Fibroblast of the aortic adventitia (primary cell): Measurements from ENCODE around the gene ATXN7. TPM values are rescaled to one million over a fixed set of nuclear protein-coding genes. Genes with fewer than 3 reads are reported as not detected.

Experiments used
- DNase-seq: peaks from one replicate; pipeline ENCODE4 v3.0.0-alpha.2; 2010; ENCODE audit warnings: low read depth
- H3K4me3 ChIP-seq: 2 replicates; pipeline ENCODE4 v1.5.1; 2011; ENCODE audit warnings: low read depth, mild to moderate bottlenecking, control low read depth, low read length, moderate library complexity
- CTCF ChIP-seq: IDR thresholded peaks from 2 replicates; pipeline ENCODE4 v1.5.1; 2011; ENCODE audit warnings: mild to moderate bottlenecking, low read length, control low read depth, inconsistent platforms; ENCODE audit not compliant: insufficient read depth
- total RNA-seq: library from RNA; depleted of rRNA; stranded (reverse); fragments of >200 nt; gene quantifications from 2 replicates; pipeline ENCODE4 v1.2.3, GENCODE V29; 2012; ENCODE audit warnings: low replicate concordance

Gene ATXN7
- 8.6 and 21.0 TPM in 2 replicates for total RNA-seq

DNA sequence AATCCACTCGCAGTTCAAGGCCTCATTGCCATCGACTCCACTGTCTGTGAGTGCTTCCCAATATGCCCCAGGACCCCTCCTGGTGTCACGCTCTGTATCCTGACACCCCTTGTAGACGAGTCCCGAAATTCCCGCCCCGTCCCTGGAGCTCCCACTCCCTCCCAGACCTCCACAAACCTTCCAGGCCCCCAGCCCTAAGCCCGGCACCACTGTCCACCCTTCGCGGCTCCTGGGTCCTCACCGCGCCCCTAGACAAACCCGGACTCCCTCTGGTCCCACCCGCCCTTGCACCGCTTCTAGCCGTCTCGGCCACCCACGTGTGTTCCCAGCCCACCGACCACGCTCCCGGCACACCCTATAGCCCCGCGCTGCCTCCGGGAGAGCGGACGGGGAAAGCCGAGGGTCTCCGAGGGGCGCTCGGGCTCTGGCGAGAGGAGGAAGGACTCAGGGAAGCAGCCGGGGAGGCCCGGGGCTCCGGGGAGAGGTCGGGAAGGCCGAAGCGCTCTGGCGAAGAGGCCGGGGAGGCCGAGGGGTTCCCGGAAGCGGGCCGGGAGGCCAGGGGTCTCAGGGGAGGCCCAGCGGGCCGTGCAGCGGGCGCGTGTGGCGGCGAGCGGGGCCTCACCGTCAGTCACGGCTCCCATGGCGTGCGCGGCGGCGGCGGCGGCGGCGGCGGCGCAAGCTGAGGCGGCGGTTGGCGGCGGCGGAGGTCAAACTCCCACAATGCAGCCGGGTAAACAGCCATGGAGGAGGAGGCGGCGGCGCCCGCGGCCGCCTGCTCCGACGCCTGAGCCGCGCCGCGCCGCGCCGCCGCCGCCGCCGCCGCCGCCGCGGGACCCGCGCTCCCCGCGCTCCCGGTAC, at the start of gene ATXN7, which contains the start of gene THOC7:
Gene ATXN7 (plus strand): TSS at position 718 of the 858 bp plus-strand sequence. CDS start 48,732 bp downstream, outside the sequence.
Gene THOC7 (minus strand): TSS at position 656 of the 858 bp plus-strand sequence. CDS start 15 bp downstream, at position 641.
- H3K4me3 ChIP-seq, result peak within 1 kb of the TSS; percentile 83
- peak; percentile 39 for DNase-seq
- no peak for TF ChIP-seq CTCF

- no peak for TF ChIP-seq CTCF
- peak; percentile 27 for DNase-seq
- H3K4me3 ChIP-seq, result no peak overlapping the region
Observed at GRCh38 chr3:63814237-63814636, 49.4 kb upstream of the ATXN7 start.

GRCh38 chr3:63817225-63817624, 46.4 kb upstream of the ATXN7 start:
- DNase-seq, result no peak
- no peak overlapping the region for H3K4me3 ChIP-seq
- TF ChIP-seq CTCF, result no peak

- peak; percentile 80 for TF ChIP-seq CTCF
- peak; percentile 79 for DNase-seq
- H3K4me3 ChIP-seq, result no peak overlapping the region
Observed at GRCh38 chr3:63818282-63819150, 45.2 kb upstream of the ATXN7 start.

GRCh38 chr3:63819151-63819398, 44.6 kb upstream of the ATXN7 start, which contains the start of gene C3orf49:
Gene C3orf49, plus strand, starts transcription at chr3:63819299. Its CDS starts 173 bp downstream, at chr3:63819472.
- no peak for TF ChIP-seq CTCF
- H3K4me3 ChIP-seq, result no peak within 1 kb of the TSS
- DNase-seq, result no peak

DNA sequence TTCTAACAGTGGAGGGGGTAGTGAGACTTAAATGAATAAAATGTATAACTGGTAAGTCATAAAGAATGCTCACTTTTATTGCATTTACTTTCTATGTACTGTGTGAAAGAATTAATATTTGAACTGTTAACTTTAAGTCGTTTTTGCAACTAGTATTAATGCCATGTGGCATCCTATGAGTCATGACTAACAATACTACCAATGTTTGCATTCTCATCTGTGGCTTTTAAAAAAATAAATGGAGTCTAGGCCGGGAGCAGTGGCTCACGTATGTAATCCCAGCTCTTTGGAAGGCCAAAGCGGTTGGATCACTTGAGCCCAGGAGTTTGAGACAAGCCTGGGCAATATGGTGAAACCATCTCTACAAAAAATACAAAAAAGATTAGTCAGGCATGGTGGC, 39.4 kb upstream of the ATXN7 start:
- no peak overlapping the region for H3K4me3 ChIP-seq
- no peak for TF ChIP-seq CTCF
- peak; percentile 43 for DNase-seq
